GM12864 (cell line): ENCODE data around the gene YIF1B.

Source experiments
- DNase-seq: peaks from one replicate; pipeline ENCODE4 v3.0.0-alpha.2; 2011; ENCODE audit warnings: low read depth
- H3K4me3 ChIP-seq: 2 replicates; pipeline ENCODE4 v1.5.1; 2011; ENCODE audit warnings: mild to moderate bottlenecking, low read depth, low read length, control low read depth
- CTCF ChIP-seq: IDR thresholded peaks from 2 replicates; pipeline ENCODE4 v1.5.1; 2011; ENCODE audit warnings: low read depth, mild to moderate bottlenecking, moderate library complexity, low read length, control low read depth, inconsistent platforms; ENCODE audit errors: missing control alignments

The YIF1B gene

GRCh38 chr19:38255383-38256014 lies 60.2 kb downstream of the YIF1B start:
- no peak overlapping the region for H3K4me3 ChIP-seq
- TF ChIP-seq CTCF, result no peak
- DNase-seq, result no peak

GRCh38 chr19:38253788-38254187 lies 62.0 kb downstream of the YIF1B start:
- no peak overlapping the region for H3K4me3 ChIP-seq
- TF ChIP-seq CTCF, result no peak
- no peak for DNase-seq
